MCF 10A (cell line): Measurements from ENCODE around the gene POMT2. TPM values are rescaled to one million over a fixed set of nuclear protein-coding genes. Genes with fewer than 3 reads are reported as not detected.

Experiments used
- BruUV-seq: library from RNA; stranded (reverse); fragments of 400-500 nt; replicated peaks from 2 replicates; lab custom pipeline; 2021; lab: Mats Ljungman, UMichigan
- CTCF ChIA-PET: fragments of 300-600 bp; sonication (Branson Sonifier 250); formaldehyde crosslinking; extraction: SDS; loops from one replicate; lab custom pipeline; 2021; ENCODE audit warnings: antibody characterized with exemption, inconsistent platforms; lab: Yijun Ruan, JAX
- POLR2A ChIA-PET: fragments of 300-600, 350-650 bp; sonication (Branson Sonifier 250); formaldehyde crosslinking; extraction: SDS; loops from one replicate; lab custom pipeline; 2020; ENCODE audit warnings: antibody characterized with exemption, inconsistent platforms; lab: Yijun Ruan, JAX
- DNase-seq: peaks from one replicate; pipeline ENCODE4 v3.0.0-alpha.2; 2018; ENCODE audit not compliant: unreplicated experiment
- H3K27ac Mint-ChIP-seq: one replicate; pipeline ENCODE4 v1.8.0; 2022; ENCODE audit warnings: mild to moderate bottlenecking, low read depth, mixed read lengths; ENCODE audit not compliant: unreplicated experiment
- H3K27me3 Mint-ChIP-seq: one replicate; pipeline ENCODE4 v1.8.0; 2022; ENCODE audit warnings: mixed read lengths; ENCODE audit not compliant: insufficient read depth, unreplicated experiment
- H3K36me3 Mint-ChIP-seq: one replicate; pipeline ENCODE4 v1.8.0; 2022; ENCODE audit warnings: mild to moderate bottlenecking, moderate library complexity, mixed read lengths; ENCODE audit not compliant: insufficient read depth, unreplicated experiment
- H3K4me1 Mint-ChIP-seq: one replicate; pipeline ENCODE4 v1.8.0; 2022; ENCODE audit warnings: mixed read lengths; ENCODE audit not compliant: insufficient read depth, unreplicated experiment
- H3K4me3 Mint-ChIP-seq: one replicate; pipeline ENCODE4 v1.8.0; 2022; ENCODE audit warnings: mild to moderate bottlenecking, moderate library complexity, mixed read lengths; ENCODE audit not compliant: unreplicated experiment
- H3K9me3 Mint-ChIP-seq: one replicate; pipeline ENCODE4 v1.8.0; 2022; ENCODE audit warnings: mixed read lengths; ENCODE audit not compliant: unreplicated experiment
- intact Hi-C: fragments of 100-400 bp; cut with micrococcal nuclease; formaldehyde crosslinking; loops from 2 replicates; pipeline ENCODE4 v1.14.1; 2022
- total RNA-seq: library from RNA; stranded (reverse); gene quantifications from 2 replicates; pipeline ENCODE4 v1.2.3, GENCODE V29; 2022
- TF ChIP-seq, protein P1 (sequence below): fragments of 200-600 bp; IDR thresholded peaks from one replicate; pipeline ENCODE4 v1.8.0; 2022; ENCODE audit warnings: antibody characterized with exemption, mild to moderate bottlenecking; ENCODE audit not compliant: unreplicated experiment

The POMT2 gene
- total RNA-seq, 1 experiment from 2014 or later = 32.1 TPM

DNA sequence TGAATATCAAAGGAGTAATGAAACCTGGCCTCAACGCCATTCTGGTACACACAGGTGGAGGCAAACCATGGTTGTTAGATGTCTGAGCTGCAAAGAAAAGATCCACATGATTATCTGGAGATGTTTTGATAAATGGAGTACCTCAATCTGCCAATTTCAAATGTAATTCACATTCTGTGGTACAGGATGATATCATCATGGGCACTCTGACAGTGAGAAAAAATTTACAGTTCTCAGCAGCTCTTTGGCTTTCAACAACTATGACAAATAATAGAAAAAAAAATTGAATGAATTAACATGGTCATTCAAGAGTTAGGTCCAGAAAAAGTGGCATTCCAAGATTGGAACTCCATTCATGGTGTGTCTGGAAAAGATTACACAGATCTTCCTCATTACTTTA is 38.9 kb upstream of the POMT2 start:
- DNase-seq = no peak
- H3K27me3 Mint-ChIP-seq = no peaks in the 10 kb centered on the region
- no peaks in the 10 kb centered on the region for H3K9me3 Mint-ChIP-seq
- peaks cover 8% of the 10 kb centered on the region for H3K36me3 Mint-ChIP-seq
- ChIA-PET CTCF (interaction anchor here (0.8 to 1.1 kb wide), 2 partner anchors 38 to 59 kb away, joined by 3 read pairs; no protein-coding TSS in a partner anchor), POLR2A (interaction anchor here (2.0 kb wide), 1 partner anchor 17 kb away, joined by 8 read pairs; the partner anchor contains the start of genes SAMD15 and TMED8)
- no peak overlapping the region for H3K27ac Mint-ChIP-seq
- TF ChIP-seq, protein P1, sequence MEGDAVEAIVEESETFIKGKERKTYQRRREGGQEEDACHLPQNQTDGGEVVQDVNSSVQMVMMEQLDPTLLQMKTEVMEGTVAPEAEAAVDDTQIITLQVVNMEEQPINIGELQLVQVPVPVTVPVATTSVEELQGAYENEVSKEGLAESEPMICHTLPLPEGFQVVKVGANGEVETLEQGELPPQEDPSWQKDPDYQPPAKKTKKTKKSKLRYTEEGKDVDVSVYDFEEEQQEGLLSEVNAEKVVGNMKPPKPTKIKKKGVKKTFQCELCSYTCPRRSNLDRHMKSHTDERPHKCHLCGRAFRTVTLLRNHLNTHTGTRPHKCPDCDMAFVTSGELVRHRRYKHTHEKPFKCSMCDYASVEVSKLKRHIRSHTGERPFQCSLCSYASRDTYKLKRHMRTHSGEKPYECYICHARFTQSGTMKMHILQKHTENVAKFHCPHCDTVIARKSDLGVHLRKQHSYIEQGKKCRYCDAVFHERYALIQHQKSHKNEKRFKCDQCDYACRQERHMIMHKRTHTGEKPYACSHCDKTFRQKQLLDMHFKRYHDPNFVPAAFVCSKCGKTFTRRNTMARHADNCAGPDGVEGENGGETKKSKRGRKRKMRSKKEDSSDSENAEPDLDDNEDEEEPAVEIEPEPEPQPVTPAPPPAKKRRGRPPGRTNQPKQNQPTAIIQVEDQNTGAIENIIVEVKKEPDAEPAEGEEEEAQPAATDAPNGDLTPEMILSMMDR = no peak
- intact Hi-C loops = no loop called here
- H3K4me1 Mint-ChIP-seq = no peaks in the 10 kb centered on the region
- H3K4me3 Mint-ChIP-seq = no peak overlapping the region
- BruUV-seq = no TSS peak

DNA sequence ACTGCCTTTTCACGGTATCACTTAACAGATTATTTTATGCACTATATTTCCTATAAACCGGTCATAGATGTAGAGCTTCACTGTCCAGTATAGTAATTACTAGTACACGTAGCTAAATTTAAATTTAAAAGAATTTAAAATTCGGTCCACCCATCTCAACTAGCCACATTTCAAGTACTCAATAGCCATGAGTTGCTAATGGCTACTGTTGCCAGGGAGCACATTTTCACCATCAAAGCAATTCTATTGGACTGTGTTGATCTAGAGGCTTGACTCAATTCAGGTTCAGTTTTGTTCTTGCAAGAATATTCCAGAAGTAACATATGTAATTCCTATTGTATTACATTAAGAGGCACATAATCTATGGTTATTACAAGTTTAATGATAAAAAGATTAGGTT is 36.2 kb upstream of the POMT2 start:
- no peak for DNase-seq
- TF ChIP-seq, protein P1 = no peak
- no peak overlapping the region for H3K4me3 Mint-ChIP-seq
- intact Hi-C loops = no loop called here
- H3K36me3 Mint-ChIP-seq = peaks cover 8% of the 10 kb centered on the region
- H3K27me3 Mint-ChIP-seq = no peaks in the 10 kb centered on the region
- H3K4me1 Mint-ChIP-seq = no peaks in the 10 kb centered on the region
- ChIA-PET CTCF (interaction anchor here (0.7 to 1.0 kb wide), 2 partner anchors 28 to 304 kb away, joined by 3 read pairs; no protein-coding TSS in a partner anchor), POLR2A (no interaction called here)
- BruUV-seq = no TSS peak
- no peak overlapping the region for H3K27ac Mint-ChIP-seq
- no peaks in the 10 kb centered on the region for H3K9me3 Mint-ChIP-seq

DNA sequence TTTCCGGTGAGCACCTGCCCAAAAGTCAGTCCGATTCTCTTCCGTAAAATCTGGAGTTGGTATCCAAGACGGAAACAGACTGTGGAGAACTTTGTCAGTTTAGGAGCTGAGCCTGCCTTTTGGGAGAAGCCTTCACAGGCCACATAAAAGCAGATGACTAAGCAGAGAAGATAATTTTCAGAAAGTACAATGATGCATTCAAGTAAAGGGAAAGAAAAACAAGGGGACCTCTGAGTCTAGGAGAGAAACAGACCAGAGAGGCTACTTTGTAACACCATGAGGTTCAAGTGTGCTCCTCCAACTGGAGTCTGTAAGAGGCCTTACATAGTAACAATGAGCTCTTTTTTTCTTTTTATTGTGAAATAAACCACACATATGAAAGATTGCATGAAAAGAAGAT is 35.1 kb upstream of the POMT2 start:
- no peaks in the 10 kb centered on the region for H3K4me1 Mint-ChIP-seq
- no peaks in the 10 kb centered on the region for H3K9me3 Mint-ChIP-seq
- no TSS peak for BruUV-seq
- no peak for DNase-seq
- H3K27me3 Mint-ChIP-seq = no peaks in the 10 kb centered on the region
- CTCF ChIA-PET = interaction anchor here (0.6 to 1.0 kb wide), 3 partner anchors 27 to 372 kb away, joined by 3 to 4 read pairs (median 3); no protein-coding TSS in a partner anchor
- no peak overlapping the region for H3K27ac Mint-ChIP-seq
- peaks cover 11% of the 10 kb centered on the region for H3K36me3 Mint-ChIP-seq
- intact Hi-C loops = no loop called here
- TF ChIP-seq, protein P1 = no peak
- H3K4me3 Mint-ChIP-seq = no peak overlapping the region
- POLR2A ChIA-PET = interaction anchor here (0.6 to 1.5 kb wide), 2 partner anchors 10 to 19 kb away, joined by 3 to 4 read pairs; no protein-coding TSS in a partner anchor

DNA sequence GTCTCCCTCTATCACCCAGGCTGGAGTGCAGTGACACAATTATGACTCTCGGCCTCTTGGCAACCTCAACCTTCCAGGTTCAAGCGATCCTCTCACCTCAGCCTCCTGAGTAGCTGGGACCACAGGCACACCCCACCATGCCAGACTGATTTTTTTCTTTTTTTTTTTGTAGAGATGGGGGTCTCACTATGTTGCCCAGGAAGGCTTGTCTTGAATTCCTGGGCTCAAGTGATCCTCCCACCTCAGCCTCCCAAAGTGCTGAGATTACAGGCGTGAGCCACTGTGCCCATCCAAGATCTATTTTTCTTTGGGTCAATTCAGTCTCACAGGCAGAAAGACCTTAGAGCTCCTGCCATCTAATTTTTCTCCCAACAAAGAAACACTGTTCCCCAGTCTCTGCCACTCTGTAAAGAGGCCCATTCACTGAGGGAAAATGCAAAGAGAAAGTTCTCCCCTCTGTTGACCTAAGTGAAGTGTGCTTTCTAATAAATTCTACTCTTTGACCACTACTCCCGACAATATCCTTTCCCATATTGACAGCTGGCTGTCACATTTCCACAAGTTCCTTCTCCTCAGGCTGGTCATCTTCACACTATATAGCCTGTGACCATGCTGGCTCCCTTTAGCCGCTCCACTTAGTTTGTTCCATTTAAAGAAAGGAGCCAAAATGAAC is 32.9 kb upstream of the POMT2 start:
- H3K4me3 Mint-ChIP-seq = no peak overlapping the region
- no peaks in the 10 kb centered on the region for H3K27me3 Mint-ChIP-seq
- intact Hi-C loops = no loop called here
- H3K27ac Mint-ChIP-seq = no peak overlapping the region
- TF ChIP-seq, protein P1 = no peak
- CTCF ChIA-PET = no interaction called here
- DNase-seq = no peak
- peaks cover 6% of the 10 kb centered on the region for H3K36me3 Mint-ChIP-seq
- POLR2A ChIA-PET = no interaction called here
- no peaks in the 10 kb centered on the region for H3K9me3 Mint-ChIP-seq
- BruUV-seq = no TSS peak
- H3K4me1 Mint-ChIP-seq = no peaks in the 10 kb centered on the region
